ENCODE results near the gene SDSL. TPM values are rescaled to one million over a fixed set of nuclear protein-coding genes. Genes with fewer than 3 reads are reported as not detected.

The SDSL gene
- total and polyA plus RNA-seq, 10 of the 15 experiments (the other 5 are each of a cell fraction or from before 2014, with no cell fraction given) = 0.18 to 4.4 (median 1.0) TPM

DNA sequence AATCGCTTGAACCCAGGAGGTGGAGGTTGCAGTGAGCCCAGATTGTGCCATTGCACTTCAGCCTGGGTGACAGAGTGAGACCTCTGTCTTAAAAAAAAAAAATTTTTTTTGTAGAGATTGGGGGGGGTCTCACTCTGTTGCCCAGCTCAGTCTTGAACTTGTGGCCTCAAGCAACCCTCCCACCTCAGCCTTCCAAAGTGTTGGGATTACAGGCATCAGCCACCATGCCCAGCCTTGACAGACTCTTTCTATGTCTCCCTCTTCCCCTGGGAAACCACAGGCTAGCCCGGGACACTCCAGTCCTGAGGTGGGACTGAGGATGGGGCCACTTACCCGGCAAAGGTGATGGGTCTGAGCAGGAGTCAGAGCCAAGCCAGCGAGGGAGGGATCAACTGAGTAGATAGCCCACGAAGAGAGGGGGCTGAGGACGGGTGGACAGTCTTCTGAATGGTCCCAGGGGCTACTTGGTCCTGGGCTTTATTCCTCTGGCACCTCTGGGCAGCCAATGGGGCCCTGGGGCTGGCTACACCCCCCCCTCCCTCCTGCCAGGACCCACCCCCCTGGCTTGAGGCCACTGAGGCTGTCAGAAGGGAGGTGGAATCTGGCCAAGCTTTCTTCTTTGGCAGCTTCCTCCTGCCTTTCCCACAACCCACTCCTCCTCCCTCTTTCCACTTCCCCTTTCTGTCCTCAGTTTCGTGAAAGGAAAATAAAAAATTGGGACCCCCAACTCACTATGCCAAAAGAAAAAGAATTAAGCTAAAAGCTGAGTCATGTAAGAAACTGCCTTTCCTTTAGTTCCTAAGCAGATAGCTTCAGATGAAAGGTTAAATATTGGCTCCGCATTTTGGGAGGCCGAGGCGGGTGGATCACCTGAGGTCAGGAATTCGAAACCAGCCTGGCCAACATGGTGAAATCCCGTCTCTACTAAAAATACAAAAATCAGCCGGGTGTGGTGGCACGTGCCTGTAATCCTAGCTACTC, 18.5 kb upstream of the SDSL start, which contains the start of gene SDS:
SDS (minus strand) TSS at position 453 of the 981 bp plus-strand sequence. CDS start 4,179 bp downstream, outside the sequence.
- 35% methylated on average over 14 of the region's 14 CpGs for WGBS (ENCODE audit: insufficient coverage, insufficient replicate concordance, low lambda C conversion rate, missing lambda C conversion rate)
- POLR2A ChIA-PET = no interaction called here
- H3K36me3 ChIP-seq (ENCODE audit: control insufficient read depth in 2 of 2, insufficient read depth in 2 of 2, low read length in 1 of 2) = no peaks in the 10 kb centered on the region
- no peak within 1 kb of the TSS for H3K4me3 ChIP-seq
- FAIRE-seq (no peak), DNase-seq (ENCODE audit: low read depth, low spot score) (no peak), ATAC-seq (no peak)
- TF ChIP-seq IRF4 (IDR thresholded peaks at IDR 0.05; ENCODE audit: low read depth, low read length) (no peak), BHLHE40 (IDR thresholded peaks at IDR 0.05; ENCODE audit: borderline replicate concordance in 1 of 2, low read depth in 2 of 2, low read length in 1 of 2) (peak in 1 of 2 experiments; percentile 37; a peak in 1 of 4 replicates), SPI1 (IDR thresholded peaks at IDR 0.05; ENCODE audit: borderline replicate concordance, insufficient read depth, low read depth, low read length) (peak; percentile 9; the same call in 1 of the 2 replicates), SP1 (IDR thresholded peaks at IDR 0.05; ENCODE audit: low read depth, low read length) (no peak)
- H4K20me1 ChIP-seq (ENCODE audit: control insufficient read depth, insufficient read depth) = no peaks in the 10 kb centered on the region
- RAD21 ChIA-PET (ENCODE audit: unreplicated experiment) = no interaction called here
- intact Hi-C loops (cut with micrococcal nuclease; ENCODE audit: unreplicated experiment) (no loop called here), in situ Hi-C loops (cut with MboI) (no loop called here)
- H2AFZ ChIP-seq (ENCODE audit: control insufficient read depth, low read depth, low read length) = no peak within 1 kb of the TSS
- CTCF ChIA-PET = interaction anchor here (0.7 to 1.3 kb wide), 3 partner anchors 17 to 92 kb away, joined by 3 to 4 read pairs (median 3); no protein-coding TSS in a partner anchor
- H3K27me3 ChIP-seq (replicated peaks in 1 of 2; ENCODE audit: control insufficient read depth in 2 of 2, insufficient read depth in 2 of 2, low read length in 1 of 2) = no peaks in the 10 kb centered on the region
- no peak within 1 kb of the TSS for H3K4me2 ChIP-seq (ENCODE audit: control insufficient read depth, insufficient read depth)
- H3K27ac ChIP-seq (ENCODE audit: control insufficient read depth, insufficient read depth) = no peak within 1 kb of the TSS
- SMC1A ChIA-PET (ENCODE audit: uncharacterized antibody, unreplicated experiment) = no interaction called here
- H3K9me3 ChIP-seq (replicated peaks; ENCODE audit: control insufficient read depth, insufficient read depth, low read length) = no peaks in the 10 kb centered on the region
- BruUV-seq (replicated peaks) = no TSS peak
- no peak within 1 kb of the TSS for H3K9ac ChIP-seq (ENCODE audit: control insufficient read depth, insufficient read depth, low read length)
- H3K79me2 ChIP-seq (ENCODE audit: control insufficient read depth, insufficient read depth, low read length) = no peaks in the 10 kb centered on the region
- H3K4me1 ChIP-seq (ENCODE audit: control insufficient read depth, insufficient read depth, low read length) = peaks cover 10% of the 10 kb centered on the region; the same call in 1 of the 2 replicates

- in situ Hi-C loops (cut with MboI) = no loop called here
These were observed 16.5 kb upstream of the SDSL start for GRCh38 chr12:113405694-113406093.

More at GRCh38 chr12:113405694-113406093, 16.5 kb upstream of the SDSL start:
- Histone ChIP-seq H3K9me3 (replicated peaks; ENCODE audit: control insufficient read depth, insufficient read depth, low read length) (no peaks in the 10 kb centered on the region), H3K9ac (ENCODE audit: control insufficient read depth, insufficient read depth, low read length) (no peak overlapping the region), H4K20me1 (ENCODE audit: control insufficient read depth, insufficient read depth) (no peaks in the 10 kb centered on the region), H2AFZ (ENCODE audit: control insufficient read depth, low read depth, low read length) (no peak overlapping the region), H3K4me2 (ENCODE audit: control insufficient read depth, insufficient read depth) (no peak overlapping the region), H3K79me2 (ENCODE audit: control insufficient read depth, insufficient read depth, low read length) (no peaks in the 10 kb centered on the region), H3K27ac (ENCODE audit: control insufficient read depth, insufficient read depth) (no peak overlapping the region), H3K27me3 (replicated peaks in 1 of 2; ENCODE audit: control insufficient read depth in 2 of 2, insufficient read depth in 2 of 2, low read length in 1 of 2) (no peaks in the 10 kb centered on the region), H3K4me3 (no peak overlapping the region), H3K36me3 (ENCODE audit: control insufficient read depth in 2 of 2, insufficient read depth in 2 of 2, low read length in 1 of 2) (no peaks in the 10 kb centered on the region), H3K4me1 (ENCODE audit: control insufficient read depth, insufficient read depth, low read length) (peaks cover 10% of the 10 kb centered on the region; the same call in 1 of the 2 replicates)
- ATAC-seq (peak; percentile 63), DNase-seq (ENCODE audit: low read depth, low spot score) (no peak), FAIRE-seq (no peak)
- no TSS peak for BruUV-seq (replicated peaks)
- intact Hi-C loops (cut with micrococcal nuclease; ENCODE audit: unreplicated experiment) = no loop called here
- TF ChIP-seq SPI1 (IDR thresholded peaks at IDR 0.05; ENCODE audit: borderline replicate concordance, insufficient read depth, low read depth, low read length) (peak; percentile 27; the same call in 1 of the 2 replicates), STAT1 (conservative IDR thresholded peaks at IDR 0.05) (no peak), BCL11A (IDR thresholded peaks at IDR 0.05; ENCODE audit: low read depth, low read length) (no peak), KLF5 (IDR thresholded peaks at IDR 0.05; ENCODE audit: partially characterized antibody) (no peak)
- 22% methylated on average over 3 of the region's 3 CpGs for whole genome bisulfite sequencing (ENCODE audit: insufficient coverage, insufficient replicate concordance, low lambda C conversion rate, missing lambda C conversion rate)
- SMC1A ChIA-PET (ENCODE audit: uncharacterized antibody, unreplicated experiment) = interaction anchor here (0.6 to 1.4 kb wide), 2 partner anchors 10 to 20 kb away, joined by 4 read pairs; no protein-coding TSS in a partner anchor
- POLR2A ChIA-PET = interaction anchor here (1.1 kb wide), 1 partner anchor 9 kb away, joined by 3 read pairs; no protein-coding TSS in a partner anchor
- RAD21 ChIA-PET (ENCODE audit: unreplicated experiment) = interaction anchor here (1.2 kb wide), 1 partner anchor 17 kb away, joined by 3 read pairs; the partner anchor contains the start of gene SDSL
- CTCF ChIA-PET = interaction anchor here (0.6 to 1.4 kb wide), 2 partner anchors 19 to 463 kb away, joined by 3 to 4 read pairs; no protein-coding TSS in a partner anchor
